Measurements from ENCODE around the gene AFG1L.
"Not testable (repeated sequence)": the region's sequence is repeated elsewhere in the genome, so short reads cannot be mapped to it uniquely, and the experiment has no call there.

The AFG1L gene

GRCh38 chr6:108502832-108503231, 208.0 kb downstream of the AFG1L start:
- FAIRE-seq (no peak), DNase-seq (ENCODE audit: insufficient read length, low spot score) (no peak)

GRCh38 chr6:108507316-108507715, 212.5 kb downstream of the AFG1L start:
- DNase-seq (ENCODE audit: insufficient read length, low spot score) = no peak
- no peak for FAIRE-seq

DNA sequence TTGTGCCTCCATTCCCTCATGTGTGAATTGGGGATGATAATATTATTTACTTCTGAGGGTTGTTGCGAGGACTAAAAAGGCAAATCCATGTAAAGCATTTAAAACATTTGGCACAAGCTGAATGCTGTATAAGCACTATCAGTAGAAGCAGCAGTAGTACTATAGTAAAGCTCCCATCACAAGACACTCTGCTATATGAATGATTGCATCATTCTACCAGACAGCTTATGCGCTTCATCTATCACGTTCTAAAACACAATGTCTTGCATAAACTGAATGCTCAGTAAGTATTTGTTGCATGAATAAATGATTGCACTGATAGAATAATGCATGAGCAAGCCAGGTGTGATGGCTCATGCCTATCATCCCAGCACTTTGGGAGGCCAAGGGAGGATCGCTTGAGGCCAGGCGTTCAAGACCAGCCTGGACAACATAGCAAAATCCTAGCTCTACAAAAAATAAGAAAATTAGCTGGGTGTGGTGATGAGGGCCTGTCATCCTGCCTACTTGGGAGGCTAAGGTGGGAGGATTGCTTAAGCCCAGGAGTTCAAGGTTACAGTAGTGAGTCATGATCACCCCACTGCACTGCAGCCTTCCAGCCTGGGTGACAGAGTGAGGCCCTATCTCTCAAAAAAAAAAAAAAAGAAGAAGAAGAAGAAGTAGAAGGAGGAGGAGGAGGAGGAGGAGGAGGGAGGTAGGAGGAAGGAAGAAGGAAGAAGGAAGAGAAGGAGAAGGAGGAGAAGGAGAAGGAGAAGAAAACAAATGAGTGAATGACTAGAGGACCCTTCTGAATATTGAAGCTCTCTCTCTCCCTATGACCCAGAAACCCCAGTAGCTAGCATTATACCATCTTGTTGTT, 215.8 kb downstream of the AFG1L start:
- FAIRE-seq (no peak), DNase-seq (ENCODE audit: insufficient read length, low spot score) (no peak)

- FAIRE-seq = peak; percentile 76
- DNase-seq (ENCODE audit: insufficient read length, low spot score) = no peak
These were observed 224.1 kb downstream of the AFG1L start for GRCh38 chr6:108518714-108519576.

GRCh38 chr6:108521616-108522107, 226.8 kb downstream of the AFG1L start:
- no peak for FAIRE-seq
- DNase-seq (ENCODE audit: insufficient read length, low spot score) = no peak

DNA sequence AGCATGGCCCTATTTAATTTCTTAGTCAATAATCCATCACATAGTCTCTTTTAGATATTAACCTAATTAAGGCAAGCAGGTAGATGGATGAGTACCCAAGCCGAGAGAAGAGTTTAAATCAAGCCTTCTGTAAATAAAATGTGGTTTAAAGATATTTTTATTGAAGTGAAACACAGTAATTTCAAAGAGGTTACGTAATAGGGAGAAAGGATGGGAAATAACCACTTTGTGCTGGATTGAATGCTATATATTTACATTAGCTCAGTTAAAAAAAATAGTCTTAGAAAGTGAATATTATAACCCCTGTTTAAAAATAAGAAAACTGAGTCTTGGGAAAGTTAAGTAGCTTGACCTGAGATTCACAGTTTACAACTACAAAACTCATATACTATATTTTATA, 228.8 kb downstream of the AFG1L start:
- DNase-seq (ENCODE audit: insufficient read length, low spot score) = no peak
- FAIRE-seq = no peak

GRCh38 chr6:108524528-108525248, 229.8 kb downstream of the AFG1L start:
- DNase-seq (ENCODE audit: insufficient read length, low spot score) (no peak), FAIRE-seq (no peak)

GRCh38 chr6:108526739-108527174, 231.9 kb downstream of the AFG1L start:
- no peak for DNase-seq (ENCODE audit: insufficient read length, low spot score)
- FAIRE-seq = peak; percentile 49

DNA sequence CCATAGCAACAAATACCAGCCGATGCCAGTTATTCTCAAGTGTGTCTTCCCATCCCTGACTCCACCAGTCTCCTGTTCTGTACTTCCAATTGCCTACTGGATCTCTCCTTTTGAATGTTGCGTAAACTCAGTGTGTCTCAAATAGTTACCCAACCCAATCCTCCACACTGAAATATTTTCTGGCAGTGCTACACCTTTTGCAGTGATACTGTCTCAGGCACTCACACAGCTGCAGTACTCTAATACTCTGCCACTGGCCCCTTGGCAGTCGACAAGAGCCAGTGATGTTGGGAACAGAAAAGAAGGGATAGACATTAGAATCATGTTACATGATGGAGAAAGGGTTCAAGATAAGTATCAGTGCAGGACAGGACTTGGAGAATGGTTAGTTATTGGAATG, 234.0 kb downstream of the AFG1L start:
- FAIRE-seq (no peak), DNase-seq (ENCODE audit: insufficient read length, low spot score) (no peak)

DNA sequence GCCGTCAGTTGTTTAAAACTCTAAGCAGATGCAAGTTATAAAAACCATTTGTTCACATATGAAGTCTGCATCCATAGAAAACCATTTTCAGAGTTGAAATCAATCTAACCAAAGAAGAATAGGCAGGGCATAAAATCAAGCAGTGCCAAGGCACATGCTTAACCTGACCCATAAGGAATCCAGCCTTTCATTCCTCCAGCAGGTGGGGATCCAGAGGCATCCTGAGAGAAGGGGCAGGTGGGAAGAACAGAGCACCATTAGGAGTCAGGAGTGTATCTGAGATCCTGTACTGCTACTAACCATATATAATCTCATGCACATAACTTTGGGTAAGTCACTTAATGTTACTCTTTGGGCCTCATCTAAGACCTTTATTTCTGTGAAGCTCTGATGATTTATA, 236.5 kb downstream of the AFG1L start:
- FAIRE-seq (no peak), DNase-seq (ENCODE audit: insufficient read length, low spot score) (no peak)

DNA sequence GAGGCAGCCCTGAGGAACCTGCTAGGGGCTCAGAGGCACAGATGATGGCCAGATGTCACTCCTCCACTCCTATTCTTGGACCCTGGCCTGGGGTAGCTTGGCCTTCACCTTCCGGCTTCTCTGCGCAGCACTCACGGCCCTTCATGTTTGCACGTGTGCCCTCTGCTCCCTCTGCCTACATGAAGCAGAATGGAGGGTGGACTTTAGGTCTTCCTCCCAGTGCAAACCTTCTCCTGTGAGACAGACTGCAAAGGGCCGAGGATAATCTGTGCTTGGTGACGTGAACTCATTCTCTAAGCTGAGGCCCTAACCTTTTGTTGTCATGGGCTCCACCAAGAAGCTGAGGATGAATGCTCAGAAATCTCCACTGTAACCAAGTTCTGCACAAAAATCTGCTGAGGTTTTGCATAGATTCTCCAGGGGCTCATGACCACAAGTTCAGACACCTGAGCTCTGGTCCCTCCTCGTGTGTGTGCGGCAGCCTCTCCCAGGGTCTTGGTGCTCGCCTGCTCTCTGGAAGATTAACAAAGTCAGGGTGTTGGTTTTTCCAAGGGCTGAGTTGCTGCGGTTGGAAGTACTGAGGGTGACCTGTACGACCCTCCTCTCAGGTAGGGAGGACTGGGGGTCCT, 240.4 kb downstream of the AFG1L start:
- DNase-seq (ENCODE audit: insufficient read length, low spot score) (no peak), FAIRE-seq (no peak)

- DNase-seq (ENCODE audit: insufficient read length, low spot score); FAIRE-seq: not testable (repeated sequence)
These were observed 241.2 kb downstream of the AFG1L start for GRCh38 chr6:108535920-108536535.

GRCh38 chr6:108541843-108542759, 247.2 kb downstream of the AFG1L start:
- DNase-seq (ENCODE audit: insufficient read length, low spot score) (no peak), FAIRE-seq (peak; percentile 95)

GRCh38 chr6:108543175-108543940, 248.5 kb downstream of the AFG1L start:
- no peak for FAIRE-seq
- no peak for DNase-seq (ENCODE audit: insufficient read length, low spot score)

- no peak for DNase-seq (ENCODE audit: insufficient read length, low spot score)
- FAIRE-seq = no peak
These were observed 249.8 kb downstream of the AFG1L start for GRCh38 chr6:108544606-108545005.

DNA sequence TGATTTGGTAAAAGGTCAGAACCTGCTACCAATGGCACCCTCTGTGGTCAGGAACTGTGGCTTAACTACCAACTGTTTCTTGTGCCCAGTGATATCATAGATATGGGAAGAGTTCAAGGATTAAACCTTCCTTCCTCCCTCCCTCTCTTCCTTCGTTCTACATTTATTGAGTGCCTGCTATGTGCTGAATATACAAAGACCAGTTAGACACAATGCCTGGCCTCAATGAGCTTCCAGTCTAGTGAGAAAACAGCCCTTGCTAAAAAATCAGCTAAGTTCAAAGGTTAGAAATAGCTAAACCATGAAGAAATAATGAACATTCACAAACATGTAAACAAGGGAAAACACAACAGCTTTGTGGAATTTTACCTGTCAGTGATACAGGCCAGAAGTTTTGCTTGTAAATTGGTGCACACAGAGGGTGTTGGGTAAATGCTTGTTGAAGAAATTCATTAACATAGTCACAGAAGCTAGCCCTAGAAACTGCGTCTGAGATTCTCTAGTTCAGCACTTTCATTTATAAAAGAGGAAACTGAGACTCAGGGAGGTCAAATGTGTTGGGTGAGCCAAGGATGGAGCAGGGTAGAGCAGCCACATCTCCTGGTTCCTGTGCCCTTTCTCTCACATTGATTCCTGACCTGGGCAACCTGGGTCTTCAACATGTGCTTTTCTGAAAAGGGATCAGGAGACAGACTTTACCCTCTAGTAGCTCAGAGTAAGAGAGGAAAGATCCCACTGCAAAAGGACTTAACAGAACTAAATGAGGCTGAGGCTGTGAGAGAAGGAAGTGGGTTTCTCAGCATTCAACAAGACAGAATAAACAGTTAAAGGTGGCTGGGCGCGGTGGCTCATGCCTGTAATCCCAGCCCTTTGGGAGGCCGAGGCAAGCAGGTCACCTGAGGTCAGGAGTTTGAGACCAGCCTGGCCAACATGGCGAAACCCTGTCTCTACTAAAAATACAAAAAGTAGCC, 251.5 kb downstream of the AFG1L start:
- DNase-seq (ENCODE audit: insufficient read length, low spot score) (no peak), FAIRE-seq (no peak)

- FAIRE-seq = no peak
These were observed 254.4 kb downstream of the AFG1L start for GRCh38 chr6:108549241-108549640.

More at GRCh38 chr6:108549241-108549640, 254.4 kb downstream of the AFG1L start:
- DNase-seq (ENCODE audit: insufficient read length, low spot score) = no peak
